Neural progenitor cell (in vitro differentiated cells): ENCODE results near the gene ADPGK. TPM values are rescaled to one million over a fixed set of nuclear protein-coding genes. Genes with fewer than 3 reads are reported as not detected.
A peak's percentile ranks its signal among the peaks of the same experiment; 100 is the strongest.

Source experiments
- DNase-seq: peaks from one replicate; pipeline ENCODE4 v3.0.0-alpha.2; 2016; ENCODE audit warnings: low spot score
- H2AFZ ChIP-seq: fragments of 200-600 bp; sonication (generic); replicated peaks from 2 replicates; pipeline ENCODE4 v1.6.1; 2016; ENCODE audit warnings: antibody characterized with exemption
- H3F3A ChIP-seq: fragments of 200-600 bp; sonication (generic); 2 replicates; pipeline ENCODE4 v1.6.1; 2016; ENCODE audit warnings: antibody characterized with exemption, low read depth
- H3K27ac ChIP-seq: fragments of 200-600 bp; sonication (generic); 2 replicates; pipeline ENCODE4 v1.5.1; 2016; ENCODE audit warnings: mild to moderate bottlenecking
- H3K27me3 ChIP-seq: fragments of 200-600 bp; sonication (generic); 2 replicates; pipeline ENCODE4 v1.6.1; 2016; ENCODE audit warnings: mild to moderate bottlenecking, moderate library complexity
- H3K36me3 ChIP-seq: fragments of 200-600 bp; sonication (generic); 2 replicates; pipeline ENCODE4 v1.5.1; 2016
- H3K4me1 ChIP-seq: fragments of 200-600 bp; sonication (generic); 2 replicates; pipeline ENCODE4 v1.6.1; 2016; ENCODE audit warnings: mixed run types
- H3K4me2 ChIP-seq: fragments of 200-600 bp; sonication (generic); 2 replicates; pipeline ENCODE4 v1.6.1; 2016
- H3K4me3 ChIP-seq: fragments of 200-600 bp; sonication (generic); 2 replicates; pipeline ENCODE4 v1.5.1; 2016
- H3K79me2 ChIP-seq: fragments of 200-600 bp; sonication (generic); 2 replicates; pipeline ENCODE4 v1.6.1; 2016; ENCODE audit warnings: low read depth
- H3K9ac ChIP-seq: fragments of 200-600 bp; sonication (generic); 2 replicates; pipeline ENCODE4 v1.6.1; 2016
- H3K9me3 ChIP-seq: fragments of 200-600 bp; sonication (generic); 2 replicates; pipeline ENCODE4 v1.5.1; 2016; ENCODE audit warnings: low read depth
- H4K20me1 ChIP-seq: fragments of 200-600 bp; sonication (generic); 2 replicates; pipeline ENCODE4 v1.6.1; 2016; ENCODE audit warnings: low read depth
- H3K27ac Mint-ChIP-seq: 3 replicates; pipeline ENCODE4 v1.8.0; 2021; ENCODE audit warnings: mixed read lengths
- H3K27me3 Mint-ChIP-seq: 2 replicates; pipeline ENCODE4 v1.8.0; 2022; ENCODE audit warnings: low read depth, mild to moderate bottlenecking, inconsistent platforms, moderate library complexity, mixed read lengths; ENCODE audit not compliant: insufficient read depth
- H3K36me3 Mint-ChIP-seq: 3 replicates; pipeline ENCODE4 v1.8.0; 2021; ENCODE audit warnings: mixed read lengths
- H3K4me1 Mint-ChIP-seq: 3 replicates; pipeline ENCODE4 v1.8.0; 2021; ENCODE audit warnings: mixed read lengths
- H3K4me3 Mint-ChIP-seq: 3 replicates; pipeline ENCODE4 v1.8.0; 2021; ENCODE audit warnings: mild to moderate bottlenecking, moderate library complexity, mixed read lengths
- H3K9me3 Mint-ChIP-seq: 3 replicates; pipeline ENCODE4 v1.8.0; 2020; ENCODE audit warnings: mixed read lengths
- EZH2 ChIP-seq: fragments of 200-600 bp; sonication (generic); IDR thresholded peaks from 2 replicates; pipeline ENCODE4 v1.6.1; 2017; ENCODE audit warnings: antibody characterized with exemption, mild to moderate bottlenecking, moderate library complexity
- EZH2phosphoT487 ChIP-seq: fragments of 200-600 bp; sonication (generic); IDR thresholded peaks from 2 replicates; pipeline ENCODE4 v1.6.1; 2017; ENCODE audit warnings: antibody characterized with exemption
- total RNA-seq: library from RNA; depleted of rRNA; stranded (reverse); fragments of >200 nt; gene quantifications from 2 replicates; pipeline ENCODE4 v1.2.3, GENCODE V29; 2015; ENCODE audit warnings: low replicate concordance
- TF ChIP-seq, protein P1 (sequence below): fragments of 200-600 bp; sonication (generic); IDR thresholded peaks from 2 replicates; pipeline ENCODE4 v1.5.1; 2017; ENCODE audit warnings: antibody characterized with exemption, mild to moderate bottlenecking

Gene ADPGK
- total RNA-seq, 1 donor from 2014 or later: 43.8 TPM

DNA sequence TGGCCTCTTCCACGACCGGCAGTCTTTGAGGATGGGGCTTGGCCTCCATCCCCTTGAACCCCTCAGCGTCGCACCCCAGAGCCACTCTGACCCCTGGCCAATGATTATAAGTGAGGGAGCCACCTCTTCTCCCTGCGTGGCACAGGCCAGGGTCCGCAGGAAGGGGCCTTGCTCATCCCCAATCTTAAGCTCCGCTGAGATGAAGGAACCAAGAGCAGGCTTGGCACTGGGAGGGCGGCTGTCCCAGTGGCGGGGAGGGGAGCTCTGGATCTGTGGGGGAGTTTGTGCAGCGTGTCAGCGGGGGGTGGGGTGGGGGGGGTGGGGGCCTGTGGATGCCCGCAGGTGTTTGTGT lies 13.8 kb upstream of the ADPGK start:
- Histone ChIP-seq H2AFZ (peak overlapping the region; percentile 89), H3K9me3 (no peaks in the 10 kb centered on the region), H3K4me1 (peaks cover 5% of the 10 kb centered on the region), H3K27me3 (peaks cover 15% of the 10 kb centered on the region), H3K4me3 (peak overlapping the region; percentile 58), H3K27ac (no peak overlapping the region), H3F3A (peaks cover 7% of the 10 kb centered on the region), H3K79me2 (no peaks in the 10 kb centered on the region), H3K9ac (no peak overlapping the region), H3K36me3 (no peaks in the 10 kb centered on the region), H3K4me2 (peak overlapping the region; percentile 94), H4K20me1 (no peaks in the 10 kb centered on the region)
- Mint-ChIP-seq H3K27me3 (peaks cover 4% of the 10 kb centered on the region), H3K36me3 (no peaks in the 10 kb centered on the region), H3K4me3 (peak overlapping the region; percentile 83), H3K4me1 (peaks cover 7% of the 10 kb centered on the region), H3K27ac (peak overlapping the region; percentile 83), H3K9me3 (no peaks in the 10 kb centered on the region)
- no peak for DNase-seq
- TF ChIP-seq EZH2phosphoT487: no peak
- peak; percentile 17 for TF ChIP-seq EZH2

DNA sequence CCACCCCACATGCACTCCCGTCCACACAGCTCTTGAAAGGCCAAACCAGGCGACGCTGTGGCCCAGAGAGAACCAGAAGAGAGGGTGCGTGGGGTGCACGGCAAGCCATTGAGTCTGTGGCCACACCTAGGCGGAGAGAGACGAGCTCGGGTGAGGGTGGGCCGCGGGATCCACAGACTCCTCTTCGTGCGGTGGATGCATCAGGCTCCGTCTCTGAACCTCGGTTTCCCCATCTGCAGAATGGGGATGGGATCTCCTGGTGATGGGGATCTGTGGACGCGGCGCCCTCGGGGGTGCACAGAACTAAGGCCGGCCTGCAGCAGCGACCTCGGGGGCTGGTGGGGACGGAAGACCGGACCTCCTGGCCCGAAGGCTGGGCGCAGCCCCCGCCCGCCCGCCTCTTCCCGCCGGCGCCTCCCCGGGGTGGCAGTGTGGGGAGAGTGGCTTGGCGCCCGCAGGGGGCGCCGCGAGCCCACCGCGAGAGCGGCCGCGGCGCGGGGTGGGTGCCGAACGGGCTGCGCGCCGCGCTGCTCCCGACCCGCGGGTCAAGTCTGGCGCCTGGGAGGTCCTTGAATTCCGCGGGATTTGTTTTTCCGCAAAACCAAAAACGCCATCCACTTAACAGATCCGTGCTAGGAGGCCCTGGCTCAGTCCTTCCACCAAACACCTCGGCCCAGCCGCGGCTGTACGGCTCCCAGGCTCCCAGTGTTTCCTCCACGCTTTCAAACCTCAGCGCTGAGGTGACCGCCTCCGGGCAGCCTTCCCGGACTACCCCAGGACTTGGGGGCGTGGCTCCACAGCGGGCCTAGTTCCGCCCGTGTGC lies 13.2 kb upstream of the ADPGK start:
- H3K27ac Mint-ChIP-seq: peak overlapping the region; percentile 93
- Histone ChIP-seq H3K27ac (no peak overlapping the region), H3K79me2 (no peaks in the 10 kb centered on the region), H3K36me3 (no peaks in the 10 kb centered on the region), H2AFZ (peak overlapping the region; percentile 89), H3K27me3 (peaks cover 15% of the 10 kb centered on the region), H3K9ac (no peak overlapping the region), H3K4me1 (peaks cover 5% of the 10 kb centered on the region), H3K9me3 (no peaks in the 10 kb centered on the region), H3F3A (peaks cover 7% of the 10 kb centered on the region), H3K4me3 (peak overlapping the region; percentile 58), H4K20me1 (no peaks in the 10 kb centered on the region), H3K4me2 (peak overlapping the region; percentile 94)
- no peaks in the 10 kb centered on the region for H3K36me3 Mint-ChIP-seq
- TF ChIP-seq, protein P1, sequence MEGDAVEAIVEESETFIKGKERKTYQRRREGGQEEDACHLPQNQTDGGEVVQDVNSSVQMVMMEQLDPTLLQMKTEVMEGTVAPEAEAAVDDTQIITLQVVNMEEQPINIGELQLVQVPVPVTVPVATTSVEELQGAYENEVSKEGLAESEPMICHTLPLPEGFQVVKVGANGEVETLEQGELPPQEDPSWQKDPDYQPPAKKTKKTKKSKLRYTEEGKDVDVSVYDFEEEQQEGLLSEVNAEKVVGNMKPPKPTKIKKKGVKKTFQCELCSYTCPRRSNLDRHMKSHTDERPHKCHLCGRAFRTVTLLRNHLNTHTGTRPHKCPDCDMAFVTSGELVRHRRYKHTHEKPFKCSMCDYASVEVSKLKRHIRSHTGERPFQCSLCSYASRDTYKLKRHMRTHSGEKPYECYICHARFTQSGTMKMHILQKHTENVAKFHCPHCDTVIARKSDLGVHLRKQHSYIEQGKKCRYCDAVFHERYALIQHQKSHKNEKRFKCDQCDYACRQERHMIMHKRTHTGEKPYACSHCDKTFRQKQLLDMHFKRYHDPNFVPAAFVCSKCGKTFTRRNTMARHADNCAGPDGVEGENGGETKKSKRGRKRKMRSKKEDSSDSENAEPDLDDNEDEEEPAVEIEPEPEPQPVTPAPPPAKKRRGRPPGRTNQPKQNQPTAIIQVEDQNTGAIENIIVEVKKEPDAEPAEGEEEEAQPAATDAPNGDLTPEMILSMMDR: peak; percentile 72
- TF ChIP-seq EZH2 (peak; percentile 45), EZH2phosphoT487 (no peak)
- peaks cover 7% of the 10 kb centered on the region for H3K4me1 Mint-ChIP-seq
- H3K27me3 Mint-ChIP-seq: peaks cover 3% of the 10 kb centered on the region
- peak overlapping the region; percentile 87 for H3K4me3 Mint-ChIP-seq
- no peaks in the 10 kb centered on the region for H3K9me3 Mint-ChIP-seq
- DNase-seq: peak; percentile 81

DNA sequence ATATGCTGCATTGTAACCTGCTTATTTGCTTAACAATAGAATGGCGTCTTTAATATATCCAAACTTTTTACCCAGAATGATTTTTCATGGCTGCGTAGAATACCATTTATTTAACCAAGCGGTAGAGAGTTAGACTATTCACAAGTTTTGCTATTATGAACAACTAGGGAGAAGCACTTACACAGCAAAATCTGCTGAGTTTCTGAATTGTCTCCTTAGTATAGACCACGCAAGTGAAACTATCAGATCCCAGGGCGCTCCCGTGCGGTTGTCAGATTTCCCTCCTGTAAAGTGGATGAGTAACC lies 12.6 kb upstream of the ADPGK start:
- H3K9me3 Mint-ChIP-seq: no peaks in the 10 kb centered on the region
- Histone ChIP-seq H3K36me3 (no peaks in the 10 kb centered on the region), H2AFZ (peak overlapping the region; percentile 89), H3K9me3 (no peaks in the 10 kb centered on the region), H3K4me2 (peak overlapping the region; percentile 94), H3K27ac (no peak overlapping the region), H3K79me2 (no peaks in the 10 kb centered on the region), H3K4me1 (peaks cover 5% of the 10 kb centered on the region), H3K9ac (no peak overlapping the region), H3K27me3 (peaks cover 15% of the 10 kb centered on the region), H3K4me3 (peak overlapping the region; percentile 58), H3F3A (peaks cover 7% of the 10 kb centered on the region), H4K20me1 (no peaks in the 10 kb centered on the region)
- no peaks in the 10 kb centered on the region for H3K27me3 Mint-ChIP-seq
- TF ChIP-seq EZH2 (no peak), EZH2phosphoT487 (no peak)
- TF ChIP-seq, protein P1: no peak
- peaks cover 7% of the 10 kb centered on the region for H3K4me1 Mint-ChIP-seq
- peak overlapping the region; percentile 93 for H3K27ac Mint-ChIP-seq
- DNase-seq: no peak
- H3K4me3 Mint-ChIP-seq: peak overlapping the region; percentile 87
- no peaks in the 10 kb centered on the region for H3K36me3 Mint-ChIP-seq
